ENCODE data around the gene JAK1.

The JAK1 gene

DNA sequence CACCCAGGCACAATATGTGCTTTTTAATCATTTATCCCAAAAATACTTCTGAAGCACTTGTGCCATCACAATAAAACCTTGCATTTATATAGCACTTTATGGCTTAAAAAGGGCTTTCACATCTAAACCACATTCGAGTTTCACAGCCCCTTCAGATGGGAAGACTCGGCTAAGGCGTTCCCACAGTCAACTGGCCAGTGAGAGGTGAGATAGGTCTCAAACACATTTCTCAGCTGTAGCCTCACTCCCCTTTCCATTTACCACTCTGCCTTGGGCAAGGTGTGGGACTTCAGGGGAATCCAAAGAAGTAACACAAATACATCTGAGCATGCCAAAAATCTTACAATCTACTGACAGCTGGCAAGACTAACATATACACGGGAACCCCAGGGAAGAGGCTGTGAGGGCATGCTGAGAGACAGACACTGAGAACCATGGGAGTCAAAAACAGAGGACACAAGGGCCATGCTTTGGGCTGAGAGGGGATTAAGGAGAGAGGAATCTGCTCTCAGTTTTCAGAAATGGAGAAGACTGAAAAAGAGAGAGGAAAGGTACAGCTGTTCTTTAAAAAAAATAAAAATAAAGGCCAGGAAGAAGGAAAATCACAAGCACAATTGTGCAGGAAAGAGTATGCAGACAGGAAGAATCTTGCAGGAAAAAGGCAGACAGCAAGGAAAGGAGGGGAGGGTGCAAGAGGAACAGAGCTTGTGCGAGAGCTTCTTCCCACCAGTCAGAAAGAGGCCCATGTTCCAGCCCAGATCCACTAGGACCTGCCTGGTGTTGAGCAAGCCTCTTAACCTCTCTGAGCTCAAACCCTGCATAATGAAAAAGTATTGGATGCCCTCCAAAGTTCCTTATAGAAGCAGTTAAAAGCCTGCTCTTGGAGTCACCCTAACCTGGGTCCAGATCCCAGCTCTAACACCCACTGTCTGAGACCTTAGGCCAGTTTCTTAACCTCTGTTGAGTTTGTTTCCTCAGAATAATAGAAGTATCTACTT is 73.5 kb downstream of the JAK1 start:
- Histone ChIP-seq H3K4me3 (no peak overlapping the region), H3K36me3 (no peaks in the 10 kb centered on the region), H3K9me3 (no peaks in the 10 kb centered on the region), H3K4me1 (peaks cover 0 to 69% (median 37%) of the 10 kb centered on the region in 4 donors), H3K27me3 (no peaks in the 10 kb centered on the region), H3K27ac (peak overlapping the region; percentile 6 to 35)
- intact Hi-C loops (cut with DNase I; ENCODE audit: low total_unique reads): no loop called here
- TF ChIP-seq, protein P1, sequence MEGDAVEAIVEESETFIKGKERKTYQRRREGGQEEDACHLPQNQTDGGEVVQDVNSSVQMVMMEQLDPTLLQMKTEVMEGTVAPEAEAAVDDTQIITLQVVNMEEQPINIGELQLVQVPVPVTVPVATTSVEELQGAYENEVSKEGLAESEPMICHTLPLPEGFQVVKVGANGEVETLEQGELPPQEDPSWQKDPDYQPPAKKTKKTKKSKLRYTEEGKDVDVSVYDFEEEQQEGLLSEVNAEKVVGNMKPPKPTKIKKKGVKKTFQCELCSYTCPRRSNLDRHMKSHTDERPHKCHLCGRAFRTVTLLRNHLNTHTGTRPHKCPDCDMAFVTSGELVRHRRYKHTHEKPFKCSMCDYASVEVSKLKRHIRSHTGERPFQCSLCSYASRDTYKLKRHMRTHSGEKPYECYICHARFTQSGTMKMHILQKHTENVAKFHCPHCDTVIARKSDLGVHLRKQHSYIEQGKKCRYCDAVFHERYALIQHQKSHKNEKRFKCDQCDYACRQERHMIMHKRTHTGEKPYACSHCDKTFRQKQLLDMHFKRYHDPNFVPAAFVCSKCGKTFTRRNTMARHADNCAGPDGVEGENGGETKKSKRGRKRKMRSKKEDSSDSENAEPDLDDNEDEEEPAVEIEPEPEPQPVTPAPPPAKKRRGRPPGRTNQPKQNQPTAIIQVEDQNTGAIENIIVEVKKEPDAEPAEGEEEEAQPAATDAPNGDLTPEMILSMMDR (IDR thresholded peaks at IDR 0.05): no peak
- DNase-seq: peak in 1 of 2 donors; percentile 36

DNA sequence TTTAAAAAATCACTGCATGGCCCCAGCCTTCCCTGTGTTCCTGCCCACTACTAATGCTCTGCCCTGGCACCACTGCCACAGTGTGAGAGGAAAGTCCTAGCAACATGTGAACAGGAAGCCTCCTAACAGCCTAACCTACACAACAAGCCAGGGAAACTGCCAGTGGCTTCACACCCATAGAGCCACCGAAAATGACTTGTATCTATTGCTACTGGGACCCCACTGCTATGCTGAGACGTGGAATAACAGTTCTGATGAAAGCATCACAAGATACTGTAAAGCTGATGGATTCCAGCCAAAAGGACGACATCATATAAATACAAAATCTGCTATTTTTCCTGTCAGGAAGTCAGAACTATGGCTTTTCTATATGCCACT is 74.9 kb downstream of the JAK1 start:
- intact Hi-C loops (cut with DNase I; ENCODE audit: low total_unique reads): no loop called here
- DNase-seq: no peak
- Histone ChIP-seq H3K9me3 (no peaks in the 10 kb centered on the region), H3K36me3 (no peaks in the 10 kb centered on the region), H3K27me3 (no peaks in the 10 kb centered on the region), H3K27ac (no peak overlapping the region), H3K4me1 (peaks cover 0 to 58% (median 31%) of the 10 kb centered on the region in 4 donors), H3K4me3 (no peak overlapping the region)
- TF ChIP-seq, protein P1 (IDR thresholded peaks at IDR 0.05): no peak

DNA sequence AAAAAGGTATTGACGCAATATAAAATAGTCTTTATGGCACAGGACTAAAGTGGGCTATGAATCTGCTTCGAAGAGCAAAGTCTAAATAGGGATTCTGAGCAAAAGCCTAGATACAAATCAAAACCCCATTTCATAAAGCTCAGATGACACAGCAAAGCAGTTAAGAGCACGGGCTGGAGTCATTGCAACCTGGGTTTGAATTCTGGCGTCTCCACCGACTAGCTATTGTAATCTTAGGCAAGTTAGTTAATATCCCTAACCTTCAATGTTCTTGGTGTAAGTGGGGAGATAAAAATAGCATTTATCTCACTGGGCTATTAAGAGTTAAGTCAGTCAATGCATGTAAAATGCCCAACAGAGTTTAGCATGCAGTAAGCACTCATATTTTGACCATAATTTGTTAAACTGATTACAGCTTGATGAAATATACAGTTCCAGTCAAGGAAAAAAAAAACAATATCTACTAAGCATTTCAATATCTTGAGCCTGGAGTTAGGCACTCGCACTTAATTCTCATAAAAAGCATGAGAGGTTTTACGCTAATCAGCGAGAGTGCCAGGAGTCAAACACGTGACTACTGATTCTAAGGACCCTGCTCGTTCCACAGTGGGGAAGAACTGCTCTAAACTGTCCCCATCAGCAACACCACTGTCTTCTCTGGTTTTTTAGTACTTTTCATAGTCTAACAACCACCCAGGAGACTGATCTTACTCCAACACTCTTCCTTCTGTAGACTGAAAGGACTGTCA is 75.5 kb downstream of the JAK1 start:
- H3K4me1 ChIP-seq: peaks cover 0 to 58% (median 31%) of the 10 kb centered on the region in 4 donors
- intact Hi-C loops (cut with DNase I; ENCODE audit: low total_unique reads): no loop called here
- H3K36me3 ChIP-seq: no peaks in the 10 kb centered on the region
- H3K27me3 ChIP-seq: no peaks in the 10 kb centered on the region
- H3K27ac ChIP-seq: no peak overlapping the region
- TF ChIP-seq, protein P1 (IDR thresholded peaks at IDR 0.05): no peak
- DNase-seq: no peak
- no peak overlapping the region for H3K4me3 ChIP-seq
- no peaks in the 10 kb centered on the region for H3K9me3 ChIP-seq

DNA sequence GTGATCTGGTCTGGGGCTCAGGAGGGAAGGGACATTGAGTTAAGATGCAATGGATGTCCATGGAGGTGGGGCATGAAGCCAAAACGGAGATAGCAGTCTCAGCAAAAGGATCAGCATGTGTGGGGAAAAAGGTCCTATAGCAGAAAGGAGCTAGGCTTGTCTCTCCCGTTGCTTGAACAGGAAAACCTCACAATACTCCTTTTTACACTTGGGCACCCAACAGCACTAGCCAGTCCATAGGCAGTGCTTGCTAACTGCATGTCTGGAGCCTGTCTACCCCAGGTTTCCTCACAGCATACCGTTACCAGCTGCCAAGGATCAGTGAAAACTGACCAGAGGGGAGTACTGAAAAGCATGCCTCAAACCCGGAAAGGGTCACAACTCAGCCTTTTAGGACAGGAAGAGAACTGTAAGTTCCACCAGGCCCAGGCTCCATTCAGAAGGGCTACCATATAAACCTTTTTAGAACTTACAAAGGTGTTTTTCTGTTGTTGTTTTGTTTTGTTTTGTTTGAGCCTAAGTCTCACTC is 78.6 kb downstream of the JAK1 start:
- intact Hi-C loops (cut with DNase I; ENCODE audit: low total_unique reads): no loop called here
- peaks cover 6 to 8% (median 6%) of the 10 kb centered on the region in 3 donors for H3K36me3 ChIP-seq
- H3K27me3 ChIP-seq: no peaks in the 10 kb centered on the region
- H3K4me1 ChIP-seq: peaks cover 0 to 41% (median 24%) of the 10 kb centered on the region in 4 donors
- TF ChIP-seq, protein P1 (IDR thresholded peaks at IDR 0.05): no peak
- no peak overlapping the region for H3K27ac ChIP-seq
- no peaks in the 10 kb centered on the region for H3K9me3 ChIP-seq
- no peak for DNase-seq
- H3K4me3 ChIP-seq: no peak overlapping the region

DNA sequence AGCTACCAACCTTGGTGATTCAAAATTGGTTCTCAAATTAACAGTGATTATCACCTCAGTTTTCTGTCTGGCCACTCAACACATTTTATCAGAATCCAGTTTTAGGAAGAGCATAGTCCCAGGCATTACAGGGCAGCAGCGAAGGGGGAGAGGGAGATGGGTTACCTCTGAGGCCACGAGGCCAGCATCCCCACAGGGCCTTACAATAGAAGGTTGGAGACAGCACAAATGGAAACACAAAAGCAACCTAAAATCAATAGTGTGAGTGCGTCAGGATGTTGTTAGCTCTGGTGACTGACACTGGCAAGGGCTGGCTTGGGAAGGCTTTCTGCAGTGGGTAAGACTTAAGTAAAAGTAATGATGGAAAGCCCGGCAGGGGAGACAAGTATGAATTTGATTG is 79.5 kb downstream of the JAK1 start:
- TF ChIP-seq, protein P1 (IDR thresholded peaks at IDR 0.05): no peak
- Histone ChIP-seq H3K4me1 (peaks cover 0 to 34% (median 19%) of the 10 kb centered on the region in 4 donors), H3K36me3 (peaks cover 8 to 14% (median 12%) of the 10 kb centered on the region in 3 donors), H3K4me3 (no peak overlapping the region), H3K27ac (no peak overlapping the region), H3K27me3 (no peaks in the 10 kb centered on the region), H3K9me3 (no peaks in the 10 kb centered on the region)
- no peak for DNase-seq
- intact Hi-C loops (cut with DNase I; ENCODE audit: low total_unique reads): no loop called here

All from tibial artery (tissue), 4 donors.